GM18505 (cell line): ENCODE data around the gene ENO4.

Experiments used
- ATAC-seq: cut with Tn5 transposase; IDR thresholded peaks from one replicate; pipeline ENCODE4 v1.9.1; 2021; ENCODE audit not compliant: unreplicated experiment
- POLR2A ChIP-seq: IDR thresholded peaks from 4 replicates; pipeline ENCODE4 v1.6.1; 2011; ENCODE audit warnings: borderline replicate concordance; ENCODE audit not compliant: insufficient read depth, insufficient read length; ENCODE audit errors: extremely low read depth

ENO4 gene

GRCh38 chr10:116925056-116925455, 75.8 kb downstream of the ENO4 start:
- no peak for ATAC-seq
- TF ChIP-seq POLR2A = no peak

GRCh38 chr10:116926426-116926825, 77.1 kb downstream of the ENO4 start:
- ATAC-seq = no peak
- TF ChIP-seq POLR2A = no peak

GRCh38 chr10:116931806-116932205, 82.5 kb downstream of the ENO4 start:
- TF ChIP-seq POLR2A = no peak
- no peak for ATAC-seq
